ENCODE results near the gene MICAL2. TPM values are rescaled to one million over a fixed set of nuclear protein-coding genes. Genes with fewer than 3 reads are reported as not detected.

Gene MICAL2
- total and polyA plus RNA-seq, 2 of the 13 experiments (the other 11 are each of a cell fraction or from before 2014, with no cell fraction given), result 0.78 to 1.1 TPM

GRCh38 chr11:12090061-12090591 lies 20.3 kb upstream of the MICAL2 start (continued):
- no peak for TF ChIP-seq ZNF710 (CRISPR knock-in tag; IDR thresholded peaks at IDR 0.05; ENCODE audit: borderline replicate concordance)
- TF ChIP-seq, protein P1, sequence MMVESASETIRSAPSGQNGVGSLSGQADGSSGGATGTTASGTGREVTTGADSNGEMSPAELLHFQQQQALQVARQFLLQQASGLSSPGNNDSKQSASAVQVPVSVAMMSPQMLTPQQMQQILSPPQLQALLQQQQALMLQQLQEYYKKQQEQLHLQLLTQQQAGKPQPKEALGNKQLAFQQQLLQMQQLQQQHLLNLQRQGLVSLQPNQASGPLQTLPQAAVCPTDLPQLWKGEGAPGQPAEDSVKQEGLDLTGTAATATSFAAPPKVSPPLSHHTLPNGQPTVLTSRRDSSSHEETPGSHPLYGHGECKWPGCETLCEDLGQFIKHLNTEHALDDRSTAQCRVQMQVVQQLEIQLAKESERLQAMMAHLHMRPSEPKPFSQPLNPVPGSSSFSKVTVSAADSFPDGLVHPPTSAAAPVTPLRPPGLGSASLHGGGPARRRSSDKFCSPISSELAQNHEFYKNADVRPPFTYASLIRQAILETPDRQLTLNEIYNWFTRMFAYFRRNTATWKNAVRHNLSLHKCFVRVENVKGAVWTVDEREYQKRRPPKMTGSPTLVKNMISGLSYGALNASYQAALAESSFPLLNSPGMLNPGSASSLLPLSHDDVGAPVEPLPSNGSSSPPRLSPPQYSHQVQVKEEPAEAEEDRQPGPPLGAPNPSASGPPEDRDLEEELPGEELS (CRISPR knock-in tag; IDR thresholded peaks at IDR 0.05), result no peak
- no peak for TF ChIP-seq ZFY (CRISPR knock-in tag; IDR thresholded peaks at IDR 0.05)
- TF ChIP-seq ZNF496 (CRISPR knock-in tag; IDR thresholded peaks at IDR 0.05; ENCODE audit: insufficient replicate concordance), result no peak
- TF ChIP-seq HHEX (CRISPR knock-in tag; IDR thresholded peaks at IDR 0.05), result no peak

DNA sequence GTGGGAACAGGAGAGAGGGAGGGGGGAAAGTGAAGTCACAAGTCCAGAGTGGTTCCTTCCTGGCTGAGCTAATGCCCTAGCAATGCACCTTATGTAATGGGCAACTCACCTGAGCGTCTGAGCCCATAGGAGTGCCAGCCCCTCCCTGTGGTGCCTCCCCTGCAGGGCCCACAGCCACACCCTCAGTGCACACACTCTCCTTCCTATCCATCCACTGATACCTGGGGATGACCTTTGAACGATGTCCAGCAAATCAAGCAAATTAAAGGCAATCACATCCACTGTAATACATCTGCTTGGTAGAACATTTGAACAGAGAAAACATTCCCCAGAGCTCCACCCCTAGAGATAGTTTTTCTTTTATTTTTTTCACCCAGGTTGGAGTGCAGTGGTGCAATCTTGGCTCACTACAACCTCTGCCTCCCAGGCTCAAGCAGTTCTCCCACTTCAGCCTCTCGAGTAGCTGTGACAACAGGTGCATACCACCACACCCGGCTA lies 19.6 kb upstream of the MICAL2 start:
- no TSS peak for BruUV-seq (replicated peaks)
- in situ Hi-C loops (cut with HindIII; ENCODE audit: extremely low pct_ligation_motif_present, low pct_unique_long_range_greater_than_20kb) (no loop called here), intact Hi-C loops (cut with micrococcal nuclease; ENCODE audit: unreplicated experiment) (no loop called here)
- ATAC-seq (no peak), FAIRE-seq (no peak), DNase-seq (ENCODE audit: low spot score) (no peak)
- no peak overlapping the region for H2AFZ ChIP-seq (ENCODE audit: low read length)
- POLR2A ChIA-PET, result interaction anchor here (1.8 kb wide), 1 partner anchor 24 kb away, joined by 7 read pairs; no protein-coding TSS in a partner anchor
- H3K27ac ChIP-seq (ENCODE audit: extremely low read length, insufficient read depth, low read length), result no peak overlapping the region
- H3K79me2 ChIP-seq (ENCODE audit: insufficient read depth, low read length), result no peaks in the 10 kb centered on the region
- H3K4me1 ChIP-seq (ENCODE audit: insufficient read depth, low read length), result peaks cover 67% of the 10 kb centered on the region
- WGBS (ENCODE audit: low lambda C conversion rate), result 38% methylated on average over 4 of the region's 4 CpGs
- H3K9ac ChIP-seq (ENCODE audit: insufficient read depth, low read depth, low read length), result no peak overlapping the region
- no peak overlapping the region for H3K4me2 ChIP-seq (ENCODE audit: low read depth, low read length)
- no peak overlapping the region for H3K4me3 ChIP-seq (replicated peaks in 1 of 3; ENCODE audit: insufficient read depth in 1 of 3, low read depth in 2 of 3, low read length in 3 of 3)
- no peaks in the 10 kb centered on the region for H3K36me3 ChIP-seq (replicated peaks in 1 of 2; ENCODE audit: control insufficient read depth in 1 of 2, insufficient read depth in 2 of 2, low read length in 2 of 2)
- CTCF ChIA-PET (ENCODE audit: low intra/inter-chr PET ratio, low total read pairs), result no interaction called here
- no peaks in the 10 kb centered on the region; a peak in 1 of 5 replicates for H3K27me3 ChIP-seq (ENCODE audit: control insufficient read depth in 1 of 2, insufficient read depth in 2 of 2, low read length in 2 of 2)
- no peaks in the 10 kb centered on the region for H4K20me1 ChIP-seq (ENCODE audit: insufficient read depth, low read length)
- no peaks in the 10 kb centered on the region for H3K9me3 ChIP-seq (ENCODE audit: low read length)
- TF ChIP-seq ZNF629 (CRISPR knock-in tag; conservative IDR thresholded peaks at IDR 0.05) (no peak), ZNF589 (CRISPR knock-in tag; conservative IDR thresholded peaks at IDR 0.05) (no peak), SNAPC4 (CRISPR knock-in tag; IDR thresholded peaks at IDR 0.05) (no peak)
- TF ChIP-seq, protein P2, sequence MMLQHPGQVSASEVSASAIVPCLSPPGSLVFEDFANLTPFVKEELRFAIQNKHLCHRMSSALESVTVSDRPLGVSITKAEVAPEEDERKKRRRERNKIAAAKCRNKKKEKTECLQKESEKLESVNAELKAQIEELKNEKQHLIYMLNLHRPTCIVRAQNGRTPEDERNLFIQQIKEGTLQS (CRISPR knock-in tag; IDR thresholded peaks at IDR 0.05), result no peak
